Esophagus muscularis mucosa (tissue), 4 donors: ENCODE data around the gene DACH1. TPM values are rescaled to one million over a fixed set of nuclear protein-coding genes. Genes with fewer than 3 reads are reported as not detected.

Experiments used
- DNase-seq: peaks from one replicate; pipeline ENCODE4 v3.0.0-alpha.2; 2017; ENCODE audit errors: extremely low spot score
- H3K27ac ChIP-seq, 4 donors: fragments of 200-600 bp; sonication (generic); replicated peaks in 1 of 4; 1 replicate in 3 of 4; 2 replicates in 1 of 4; pipeline ENCODE4 v1.5.1; 2016 to 2019; ENCODE audit warnings: mild to moderate bottlenecking in 1 of 4
- H3K27me3 ChIP-seq, 4 donors: fragments of 200-600 bp; sonication (generic); one replicate each; pipeline versions ENCODE4 v1.5.1 to v1.6.0; 2016 to 2019
- H3K36me3 ChIP-seq, 4 donors: fragments of 200-600 bp; sonication (generic); one replicate each; pipeline ENCODE4 v1.5.1; 2016 to 2019
- H3K4me1 ChIP-seq, 4 donors: fragments of 200-600 bp; sonication (generic); one replicate each; pipeline ENCODE4 v1.5.1; 2016 to 2019
- H3K4me3 ChIP-seq, 4 donors: fragments of 200-600 bp; sonication (generic); 1 replicate in 2 of 4; 2 replicates in 2 of 4; pipeline ENCODE4 v1.5.1; 2016 to 2019; ENCODE audit warnings: mild to moderate bottlenecking in 4 of 4, moderate library complexity in 1 of 4
- H3K9me3 ChIP-seq, 4 donors: fragments of 200-600 bp; sonication (generic); 1 replicate in 3 of 4; 2 replicates in 1 of 4; pipeline ENCODE4 v1.5.1; 2016 to 2019
- CTCF ChIP-seq, 3 experiments: fragments of 200-600 bp in 2 of 3; fragments of 450-650 bp in 1 of 3; sonication (generic) in 2 of 3; IDR thresholded peaks; one replicate each; pipeline ENCODE4 v1.5.1; 2017 to 2019; ENCODE audit warnings: antibody characterized with exemption in 3 of 3, mild to moderate bottlenecking in 2 of 3, moderate library complexity in 1 of 3
- EP300 ChIP-seq: sonication (generic); formaldehyde crosslinking; IDR thresholded peaks from one replicate; pipeline ENCODE4 v1.6.1; 2017; ENCODE audit warnings: antibody characterized with exemption
- POLR2A ChIP-seq: fragments of 450-650 bp; IDR thresholded peaks from one replicate; pipeline ENCODE4 v1.6.1; 2017; ENCODE audit warnings: antibody characterized with exemption, moderate library complexity, mild to moderate bottlenecking, low read depth
- POLR2AphosphoS5 ChIP-seq, 2 donors: sonication (generic); formaldehyde crosslinking; IDR thresholded peaks; one replicate each; pipeline ENCODE4 v1.6.1; 2017; ENCODE audit warnings: antibody characterized with exemption in 2 of 2
- WGBS: methylation state at CpG from one replicate; pipeline ENCODE4 v1.1.5; 2018; 5-methylcytosine and 5-hydroxymethylcytosine counted together
- intact Hi-C: fragments of 100-400 bp; cut with DNase I; formaldehyde crosslinking; loops from one replicate; pipeline ENCODE4 v1.15.1; 2023
- total RNA-seq, 4 donors: library from RNA; depleted of rRNA; stranded (reverse); fragments of >200 nt; gene quantifications; one replicate each; pipeline versions ENCODE4 v1.1.0 to v1.2.1, GENCODE V29; 2016

DACH1 gene
- total RNA-seq, 4 donors from 2014 or later, result 1.2 to 2.0 (median 1.5) TPM

GRCh38 chr13:71469626-71470025 lies 397.4 kb downstream of the DACH1 start:
- Histone ChIP-seq H3K4me1 (no peaks in the 10 kb centered on the region), H3K9me3 (no peaks in the 10 kb centered on the region), H3K27me3 (no peaks in the 10 kb centered on the region), H3K36me3 (no peaks in the 10 kb centered on the region), H3K27ac (no peak overlapping the region), H3K4me3 (no peak overlapping the region)
- no peak for TF ChIP-seq POLR2AphosphoS5 (IDR thresholded peaks at IDR 0.05)
- no peak for TF ChIP-seq EP300
- TF ChIP-seq POLR2A, result no peak
- no peak for TF ChIP-seq CTCF (IDR thresholded peaks at IDR 0.05)
- 66% methylated on average over 1 of the region's 1 CpG for WGBS
- DNase-seq, result no peak
- intact Hi-C loops, result no loop called here

GRCh38 chr13:71464686-71465085 lies 402.3 kb downstream of the DACH1 start:
- WGBS, result 55% methylated on average over 1 of the region's 1 CpG
- intact Hi-C loops, result no loop called here
- H3K4me3 ChIP-seq, result no peak overlapping the region
- TF ChIP-seq POLR2A (no peak), EP300 (no peak), POLR2AphosphoS5 (IDR thresholded peaks at IDR 0.05) (no peak), CTCF (IDR thresholded peaks at IDR 0.05) (no peak)
- H3K36me3 ChIP-seq, result no peaks in the 10 kb centered on the region
- no peaks in the 10 kb centered on the region for H3K9me3 ChIP-seq
- H3K27ac ChIP-seq, result no peak overlapping the region
- no peaks in the 10 kb centered on the region for H3K27me3 ChIP-seq
- no peak for DNase-seq
- no peaks in the 10 kb centered on the region for H3K4me1 ChIP-seq

- no peaks in the 10 kb centered on the region for H3K9me3 ChIP-seq
- no peaks in the 10 kb centered on the region for H3K27me3 ChIP-seq
- no peaks in the 10 kb centered on the region for H3K4me1 ChIP-seq
- intact Hi-C loops, result no loop called here
- H3K36me3 ChIP-seq, result no peaks in the 10 kb centered on the region
- TF ChIP-seq POLR2AphosphoS5 (IDR thresholded peaks at IDR 0.05) (no peak), POLR2A (no peak), CTCF (IDR thresholded peaks at IDR 0.05) (no peak), EP300 (no peak)
- no peak overlapping the region for H3K27ac ChIP-seq
- no peak overlapping the region for H3K4me3 ChIP-seq
- 96% methylated on average over 1 of the region's 1 CpG for WGBS
- DNase-seq, result no peak
These were observed 405.1 kb downstream of the DACH1 start for GRCh38 chr13:71461892-71462291.

GRCh38 chr13:71460211-71460610 lies 406.8 kb downstream of the DACH1 start:
- 49% methylated on average over 3 of the region's 3 CpGs for WGBS
- intact Hi-C loops, result no loop called here
- no peaks in the 10 kb centered on the region for H3K9me3 ChIP-seq
- H3K4me1 ChIP-seq, result no peaks in the 10 kb centered on the region
- TF ChIP-seq CTCF (IDR thresholded peaks at IDR 0.05) (no peak), EP300 (no peak), POLR2A (no peak), POLR2AphosphoS5 (IDR thresholded peaks at IDR 0.05) (no peak)
- H3K4me3 ChIP-seq, result no peak overlapping the region
- H3K36me3 ChIP-seq, result no peaks in the 10 kb centered on the region
- H3K27ac ChIP-seq, result no peak overlapping the region
- no peak for DNase-seq
- H3K27me3 ChIP-seq, result no peaks in the 10 kb centered on the region

- no peaks in the 10 kb centered on the region for H3K36me3 ChIP-seq
- no peaks in the 10 kb centered on the region for H3K4me1 ChIP-seq
- no peak overlapping the region for H3K4me3 ChIP-seq
- no peak overlapping the region for H3K27ac ChIP-seq
- DNase-seq, result no peak
- TF ChIP-seq CTCF (IDR thresholded peaks at IDR 0.05) (no peak), POLR2A (no peak), EP300 (no peak), POLR2AphosphoS5 (IDR thresholded peaks at IDR 0.05) (no peak)
- intact Hi-C loops, result no loop called here
- no peaks in the 10 kb centered on the region for H3K27me3 ChIP-seq
- H3K9me3 ChIP-seq, result no peaks in the 10 kb centered on the region
These were observed 407.3 kb downstream of the DACH1 start for GRCh38 chr13:71459708-71460107.
